ENCODE data around the gene LRP10.

- TF ChIP-seq CTCF (IDR thresholded peaks at IDR 0.05; ENCODE audit: poor library complexity, severe bottlenecking) (no peak), POLR2AphosphoS5 (IDR thresholded peaks at IDR 0.05) (no peak), RAD21 (conservative IDR thresholded peaks at IDR 0.05) (no peak), TAF1 (IDR thresholded peaks at IDR 0.05; ENCODE audit: low read depth) (no peak), SMC3 (conservative IDR thresholded peaks at IDR 0.05; ENCODE audit: poor library complexity) (no peak), REST (IDR thresholded peaks at IDR 0.05; ENCODE audit: borderline replicate concordance) (no peak), EZH2 (IDR thresholded peaks at IDR 0.05; ENCODE audit: borderline replicate concordance, insufficient read depth, low read length, poor library complexity, severe bottlenecking) (no peak), MXI1 (conservative IDR thresholded peaks at IDR 0.05; ENCODE audit: poor library complexity, severe bottlenecking) (no peak)
These were observed 37.1 kb downstream of the LRP10 start for GRCh38 chr14:22908601-22909000.

Data from neural cell (in vitro differentiated cells).